Measurements from ENCODE around the gene UBE4B. TPM values are rescaled to one million over a fixed set of nuclear protein-coding genes. Genes with fewer than 3 reads are reported as not detected.

UBE4B gene
- polyA plus RNA-seq, 3 donors, result 6.0 to 34.6 (median 9.2) TPM

DNA sequence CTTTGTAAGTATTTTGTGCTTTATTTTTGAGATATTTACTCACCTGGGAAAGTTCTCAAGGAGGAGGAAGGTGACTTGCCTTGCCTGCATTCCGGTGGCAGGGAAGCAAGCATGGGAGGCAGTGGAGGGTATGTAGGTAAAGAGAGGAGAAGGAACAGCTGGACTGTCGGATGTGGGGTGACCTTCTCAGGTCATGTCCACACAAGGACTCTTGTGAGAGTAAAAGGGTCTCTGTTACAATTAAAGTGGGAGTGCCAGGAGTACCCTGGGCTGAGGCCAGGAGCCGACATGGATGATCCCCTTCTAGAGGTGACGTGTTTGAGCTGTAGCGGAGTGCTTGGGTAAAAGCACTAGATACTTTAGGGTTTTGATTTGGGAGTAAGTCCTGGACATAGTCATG lies 25.0 kb downstream of the UBE4B start:
- no peak overlapping the region for H3K4me3 ChIP-seq (replicated peaks in 1 of 3; ENCODE audit: low read depth in 2 of 3, low read length in 3 of 3)
- H3K27ac ChIP-seq (ENCODE audit: low read depth in 1 of 2, low read length in 2 of 2), result peak overlapping the region in 1 of 2 donors; percentile 2
- H3K27me3 ChIP-seq (ENCODE audit: control insufficient read depth in 2 of 2, insufficient read depth in 2 of 2, low read length in 2 of 2), result no peaks in the 10 kb centered on the region
- H3K4me2 ChIP-seq (replicated peaks; ENCODE audit: extremely low read depth, low read length, poor library complexity, severe bottlenecking), result no peak overlapping the region
- Mint-ChIP-seq H3K36me3 (peaks cover 28 to 44% of the 10 kb centered on the region in 2 donors), H3K27ac (peak overlapping the region in 3 of 7 donors; percentile 49 to 74 (median 58)), H3K9me3 (peaks cover 0 to 2% (median 0%) of the 10 kb centered on the region in 7 donors), H3K27me3 (ENCODE audit: low read depth in 3 of 3) (no peaks in the 10 kb centered on the region), H3K4me3 (no peak overlapping the region), H3K4me1 (peaks cover 29% of the 10 kb centered on the region)
- DNase-seq, result no peak
- peaks cover 86% of the 10 kb centered on the region for H4K20me1 ChIP-seq (ENCODE audit: insufficient read depth, low read length)
- peaks cover 5 to 32% of the 10 kb centered on the region in 2 donors for H3K36me3 ChIP-seq (replicated peaks in 1 of 2; ENCODE audit: control insufficient read depth in 1 of 2, insufficient read depth in 2 of 2, low read length in 2 of 2)
- TF ChIP-seq, protein P1, sequence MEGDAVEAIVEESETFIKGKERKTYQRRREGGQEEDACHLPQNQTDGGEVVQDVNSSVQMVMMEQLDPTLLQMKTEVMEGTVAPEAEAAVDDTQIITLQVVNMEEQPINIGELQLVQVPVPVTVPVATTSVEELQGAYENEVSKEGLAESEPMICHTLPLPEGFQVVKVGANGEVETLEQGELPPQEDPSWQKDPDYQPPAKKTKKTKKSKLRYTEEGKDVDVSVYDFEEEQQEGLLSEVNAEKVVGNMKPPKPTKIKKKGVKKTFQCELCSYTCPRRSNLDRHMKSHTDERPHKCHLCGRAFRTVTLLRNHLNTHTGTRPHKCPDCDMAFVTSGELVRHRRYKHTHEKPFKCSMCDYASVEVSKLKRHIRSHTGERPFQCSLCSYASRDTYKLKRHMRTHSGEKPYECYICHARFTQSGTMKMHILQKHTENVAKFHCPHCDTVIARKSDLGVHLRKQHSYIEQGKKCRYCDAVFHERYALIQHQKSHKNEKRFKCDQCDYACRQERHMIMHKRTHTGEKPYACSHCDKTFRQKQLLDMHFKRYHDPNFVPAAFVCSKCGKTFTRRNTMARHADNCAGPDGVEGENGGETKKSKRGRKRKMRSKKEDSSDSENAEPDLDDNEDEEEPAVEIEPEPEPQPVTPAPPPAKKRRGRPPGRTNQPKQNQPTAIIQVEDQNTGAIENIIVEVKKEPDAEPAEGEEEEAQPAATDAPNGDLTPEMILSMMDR (IDR thresholded peaks at IDR 0.05), result no peak
- intact Hi-C loops (cut with micrococcal nuclease), result no loop called here
- H3K79me2 ChIP-seq (ENCODE audit: insufficient read depth, low read length), result peaks cover 86% of the 10 kb centered on the region
- 95% methylated on average over 5 of the region's 5 CpGs for WGBS (ENCODE audit: insufficient coverage)
- no peak overlapping the region for H3K9ac ChIP-seq (ENCODE audit: insufficient read depth, low read length, poor library complexity, severe bottlenecking)
- H3K9me3 ChIP-seq (replicated peaks in 1 of 2; ENCODE audit: control insufficient read depth in 1 of 2, insufficient read depth in 1 of 2, low read length in 2 of 2), result no peaks in the 10 kb centered on the region
- H2AFZ ChIP-seq (ENCODE audit: insufficient read depth, low read depth, low read length, poor library complexity, severe bottlenecking), result no peak overlapping the region
- H3K4me1 ChIP-seq (ENCODE audit: control insufficient read depth in 1 of 2, insufficient read depth in 2 of 2, low read length in 2 of 2), result peaks cover 19 to 20% of the 10 kb centered on the region in 2 donors

DNA sequence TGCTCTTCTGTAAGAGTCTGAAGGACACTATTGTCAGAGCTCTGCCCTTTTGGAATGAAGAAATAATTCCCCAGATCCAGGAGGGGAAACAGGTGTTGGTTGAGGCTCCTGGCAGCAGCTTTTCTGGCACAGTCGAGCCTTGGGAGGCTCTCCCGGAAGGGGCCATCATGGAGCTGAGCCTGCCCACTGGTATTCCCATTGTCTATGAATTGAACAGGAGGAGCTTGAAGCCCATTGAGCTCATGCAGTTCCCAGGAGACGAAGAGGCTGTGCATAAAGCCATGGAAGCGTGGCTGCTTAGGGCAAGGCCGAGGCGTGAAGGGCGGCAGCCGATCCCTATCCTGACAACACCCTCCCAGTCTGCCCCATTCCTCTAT lies 26.6 kb downstream of the UBE4B start:
- no peaks in the 10 kb centered on the region for H3K27me3 ChIP-seq (ENCODE audit: control insufficient read depth in 2 of 2, insufficient read depth in 2 of 2, low read length in 2 of 2)
- H3K4me3 ChIP-seq (replicated peaks in 1 of 3; ENCODE audit: low read depth in 2 of 3, low read length in 3 of 3), result no peak overlapping the region
- Mint-ChIP-seq H3K4me3 (no peak overlapping the region), H3K27ac (peak overlapping the region in 1 of 7 donors; percentile 21), H3K27me3 (ENCODE audit: low read depth in 3 of 3) (no peaks in the 10 kb centered on the region), H3K36me3 (peaks cover 31 to 47% of the 10 kb centered on the region in 2 donors), H3K4me1 (peaks cover 36% of the 10 kb centered on the region), H3K9me3 (peaks cover 0 to 2% (median 0%) of the 10 kb centered on the region in 7 donors)
- peak overlapping the region in 1 of 2 donors; percentile 27 for H3K27ac ChIP-seq (ENCODE audit: low read depth in 1 of 2, low read length in 2 of 2)
- peaks cover 89% of the 10 kb centered on the region for H3K79me2 ChIP-seq (ENCODE audit: insufficient read depth, low read length)
- H3K9me3 ChIP-seq (replicated peaks in 1 of 2; ENCODE audit: control insufficient read depth in 1 of 2, insufficient read depth in 1 of 2, low read length in 2 of 2), result no peaks in the 10 kb centered on the region
- intact Hi-C loops (cut with micrococcal nuclease), result no loop called here
- peaks cover 19 to 20% of the 10 kb centered on the region in 2 donors for H3K4me1 ChIP-seq (ENCODE audit: control insufficient read depth in 1 of 2, insufficient read depth in 2 of 2, low read length in 2 of 2)
- DNase-seq, result no peak
- TF ChIP-seq, protein P1 (IDR thresholded peaks at IDR 0.05), result no peak
- no peak overlapping the region for H2AFZ ChIP-seq (ENCODE audit: insufficient read depth, low read depth, low read length, poor library complexity, severe bottlenecking)
- WGBS (ENCODE audit: insufficient coverage), result 98% methylated on average over 8 of the region's 8 CpGs
- no peak overlapping the region for H3K4me2 ChIP-seq (replicated peaks; ENCODE audit: extremely low read depth, low read length, poor library complexity, severe bottlenecking)
- H3K9ac ChIP-seq (ENCODE audit: insufficient read depth, low read length, poor library complexity, severe bottlenecking), result no peak overlapping the region
- peaks cover 96% of the 10 kb centered on the region for H4K20me1 ChIP-seq (ENCODE audit: insufficient read depth, low read length)
- H3K36me3 ChIP-seq (replicated peaks in 1 of 2; ENCODE audit: control insufficient read depth in 1 of 2, insufficient read depth in 2 of 2, low read length in 2 of 2), result peaks cover 5 to 31% of the 10 kb centered on the region in 2 donors

All from CD14-positive monocyte (primary cell).